Kidney (tissue), 14 donors: ENCODE results near the gene LIN37. TPM values are rescaled to one million over a fixed set of nuclear protein-coding genes. Genes with fewer than 3 reads are reported as not detected.

Experiments used
- DNase-seq, 5 donors: peaks; one replicate each; pipeline ENCODE4 v3.0.0-alpha.2; 2013 to 2020
- FAIRE-seq: peaks from 2 replicates; lab custom pipeline; 2012; peaks lifted over from hg19 to GRCh38; lab: Jason Lieb, UNC
- H3K27ac ChIP-seq, 2 donors: one replicate each; pipeline ENCODE4 v1.7.0; 2013; ENCODE audit warnings: low read depth in 2 of 2, low read length in 2 of 2, inconsistent platforms in 1 of 2
- H3K27me3 ChIP-seq: one replicate; pipeline ENCODE4 v1.7.1; 2013; ENCODE audit warnings: low read length, inconsistent platforms; ENCODE audit not compliant: control insufficient read depth, insufficient read depth
- H3K36me3 ChIP-seq, 3 donors: one replicate each; pipeline versions ENCODE4 v1.7.0 to v1.7.1; 2013; ENCODE audit warnings: low read length in 3 of 3, control low read depth in 1 of 3, inconsistent platforms in 1 of 3; ENCODE audit not compliant: insufficient read depth in 3 of 3, control insufficient read depth in 2 of 3
- H3K4me1 ChIP-seq, 3 donors: one replicate each; pipeline versions ENCODE4 v1.7.0 to v1.7.1; 2013; ENCODE audit warnings: low read length in 3 of 3, inconsistent platforms in 1 of 3, low read depth in 1 of 3; ENCODE audit not compliant: control insufficient read depth in 2 of 3, insufficient read depth in 2 of 3
- H3K4me3 ChIP-seq, 3 donors: one replicate each; pipeline versions ENCODE4 v1.7.0 to v1.8.1; 2013; ENCODE audit warnings: low read length in 3 of 3, control low read depth in 1 of 3, inconsistent platforms in 1 of 3
- H3K9ac ChIP-seq, 3 donors: one replicate each; pipeline versions ENCODE4 v1.7.0 to v1.7.1; 2013; ENCODE audit warnings: low read length in 3 of 3, control low read depth in 1 of 3, inconsistent platforms in 1 of 3
- H3K9me3 ChIP-seq, 3 donors: one replicate each; pipeline versions ENCODE4 v1.7.0 to v1.7.1; 2013; ENCODE audit warnings: low read length in 3 of 3, control low read depth in 1 of 3, inconsistent platforms in 1 of 3; ENCODE audit not compliant: control insufficient read depth in 2 of 3, insufficient read depth in 1 of 3
- CTCF ChIP-seq: IDR thresholded peaks from 3 replicates; pipeline ENCODE4 v1.5.1; 2012; ENCODE audit warnings: mild to moderate bottlenecking, moderate library complexity, borderline replicate concordance; ENCODE audit not compliant: insufficient read depth; ENCODE audit errors: extremely low read depth
- intact Hi-C: fragments of 100-400 bp; cut with DNase I; formaldehyde crosslinking; loops from one replicate; pipeline ENCODE4 v1.11.1; 2022
- polyA plus RNA-seq: library from polyadenylated mRNA; stranded (reverse); fragments of 350-450 nt; fragmentation: Illumina TruSeq; extraction: RNeasy Lipid Tissue Mini Kit (QIAGEN cat#74804); gene quantifications from one replicate; pipeline ENCODE4 v1.2.3, GENCODE V29; 2014; ENCODE audit warnings: low read depth, low replicate concordance; ENCODE audit not compliant: insufficient read depth
- total RNA-seq: library from RNA; stranded (reverse); fragmentation: NEBNext Ultra II Directional; extraction: Animal tissue kit (Norgen Biotek cat#: 25700); gene quantifications from one replicate; pipeline ENCODE4 v1.2.1, GENCODE V29; 2021
- donor health status: control.
- donor health status: control.
- donor health status: control.
- donor health status: control.
- donor health status: control.
- donor health status: DM: yes; HTN: yes; CAD: no.
- donor health status: Normal renal cell carcinoma (clear cell type).

The LIN37 gene
- total and polyA plus RNA-seq, 2 donors from 2014 or later: 11.2 to 11.4 TPM

GRCh38 chr19:35732540-35733179 lies 15.7 kb upstream of the LIN37 start:
- no peaks in the 10 kb centered on the region for H3K9me3 ChIP-seq
- H3K9ac ChIP-seq: no peak overlapping the region
- H3K27ac ChIP-seq: no peak overlapping the region
- H3K4me1 ChIP-seq: no peaks in the 10 kb centered on the region
- peaks cover 0 to 58% (median 28%) of the 10 kb centered on the region in 3 donors for H3K36me3 ChIP-seq
- no peaks in the 10 kb centered on the region for H3K27me3 ChIP-seq
- FAIRE-seq (no peak), DNase-seq (peak in 1 of 5 donors; percentile 71)
- TF ChIP-seq CTCF: no peak
- no peak overlapping the region for H3K4me3 ChIP-seq
- intact Hi-C loops: no loop called here

- H3K4me1 ChIP-seq: no peaks in the 10 kb centered on the region
- H3K27me3 ChIP-seq: no peaks in the 10 kb centered on the region
- no peak for TF ChIP-seq CTCF
- intact Hi-C loops: no loop called here
- no peak overlapping the region for H3K4me3 ChIP-seq
- no peak overlapping the region for H3K9ac ChIP-seq
- peak in 1 of 5 donors; percentile 75 for DNase-seq
- FAIRE-seq: no peak
- H3K9me3 ChIP-seq: no peaks in the 10 kb centered on the region
- peaks cover 2 to 58% (median 36%) of the 10 kb centered on the region in 3 donors for H3K36me3 ChIP-seq
- no peak overlapping the region for H3K27ac ChIP-seq
Measured at GRCh38 chr19:35733180-35734125, 14.9 kb upstream of the LIN37 start.

- no peak for FAIRE-seq
- H3K4me3 ChIP-seq: no peak overlapping the region
- peaks cover 2 to 52% (median 29%) of the 10 kb centered on the region in 3 donors for H3K36me3 ChIP-seq
- H3K27ac ChIP-seq: no peak overlapping the region
- no peak overlapping the region for H3K9ac ChIP-seq
- H3K27me3 ChIP-seq: no peaks in the 10 kb centered on the region
- no peaks in the 10 kb centered on the region for H3K4me1 ChIP-seq
- intact Hi-C loops: no loop called here
- no peak for DNase-seq
- H3K9me3 ChIP-seq: no peaks in the 10 kb centered on the region
- no peak for TF ChIP-seq CTCF
Measured at GRCh38 chr19:35734273-35734672, 14.1 kb upstream of the LIN37 start.
